Keratinocyte (primary cell): ENCODE results near the gene HINT2. TPM values are rescaled to one million over a fixed set of nuclear protein-coding genes. Genes with fewer than 3 reads are reported as not detected.

ENCODE experiments used
- DNase-seq: peaks from one replicate; pipeline ENCODE4 v3.0.0-alpha.2; 2011; ENCODE audit warnings: low read depth, missing footprints, low spot score
- FAIRE-seq: peaks from 2 replicates; lab custom pipeline; 2011; peaks lifted over from hg19 to GRCh38; lab: Jason Lieb, UNC
- H2AFZ ChIP-seq: 2 replicates; pipeline ENCODE4 v1.6.0; 2012; ENCODE audit warnings: low read length, control low read depth, inconsistent platforms; ENCODE audit not compliant: control insufficient read depth
- H3K27ac ChIP-seq: 2 replicates; pipeline ENCODE4 v1.5.1; 2011; ENCODE audit warnings: low read length; ENCODE audit not compliant: control insufficient read depth, insufficient read depth
- H3K27me3 ChIP-seq: 3 replicates; pipeline ENCODE4 v1.6.0; 2011; ENCODE audit warnings: low read length; ENCODE audit not compliant: control insufficient read depth, insufficient read depth; ENCODE audit errors: extremely low read depth
- H3K36me3 ChIP-seq, 2 experiments: 2 replicates in 1 of 2; 3 replicates in 1 of 2; pipeline ENCODE4 v1.5.1; 2011; ENCODE audit warnings: low read length in 2 of 2, mild to moderate bottlenecking in 1 of 2; ENCODE audit not compliant: control insufficient read depth in 2 of 2, insufficient read depth in 2 of 2; ENCODE audit errors: extremely low read depth in 1 of 2
- H3K4me1 ChIP-seq: 3 replicates; pipeline ENCODE4 v1.5.1; 2011; ENCODE audit warnings: low read length; ENCODE audit not compliant: control insufficient read depth, insufficient read depth; ENCODE audit errors: extremely low read depth
- H3K4me2 ChIP-seq: 3 replicates; pipeline ENCODE4 v1.6.0; 2011; ENCODE audit warnings: low read depth, low read length; ENCODE audit not compliant: control insufficient read depth, insufficient read depth; ENCODE audit errors: extremely low read depth
- H3K4me3 ChIP-seq, 3 experiments: fragments of 200-600 bp in 1 of 3; sonication (generic) in 1 of 3; 2 replicates in 2 of 3; 3 replicates in 1 of 3; pipeline ENCODE4 v1.5.1; 2011 to 2016; ENCODE audit warnings: low read length in 3 of 3, mild to moderate bottlenecking in 3 of 3, control low read depth in 2 of 3, inconsistent platforms in 1 of 3, low read depth in 1 of 3, mixed read lengths in 1 of 3, mixed run types in 1 of 3, moderate library complexity in 1 of 3; ENCODE audit not compliant: control insufficient read depth in 2 of 3, insufficient read depth in 2 of 3; ENCODE audit errors: extremely low read depth in 1 of 3
- H3K79me2 ChIP-seq: 2 replicates; pipeline ENCODE4 v1.6.0; 2012; ENCODE audit warnings: low read length; ENCODE audit not compliant: control insufficient read depth, insufficient read depth
- H3K9ac ChIP-seq: 3 replicates; pipeline ENCODE4 v1.6.0; 2011; ENCODE audit warnings: low read length; ENCODE audit not compliant: control insufficient read depth, insufficient read depth; ENCODE audit errors: extremely low read depth
- H3K9me1 ChIP-seq: 3 replicates; pipeline ENCODE4 v1.6.0; 2011; ENCODE audit warnings: low read length; ENCODE audit not compliant: control insufficient read depth, insufficient read depth; ENCODE audit errors: extremely low read depth
- H3K9me3 ChIP-seq: 2 replicates; pipeline ENCODE4 v1.5.1; 2012; ENCODE audit warnings: low read depth, low read length; ENCODE audit not compliant: control insufficient read depth
- H4K20me1 ChIP-seq: 3 replicates; pipeline ENCODE4 v1.6.0; 2011; ENCODE audit warnings: low read length; ENCODE audit not compliant: control insufficient read depth, insufficient read depth; ENCODE audit errors: extremely low read depth
- EZH2 ChIP-seq: IDR thresholded peaks from one replicate; pipeline ENCODE4 v1.6.1; 2012; ENCODE audit warnings: inconsistent platforms, mild to moderate bottlenecking, low read length, moderate library complexity
- dilution Hi-C: fragments of 300-500 bp; cut with MboI; formaldehyde crosslinking; loops from one replicate; pipeline ENCODE4 v1.7.0; 2020; ENCODE audit warnings: low sequenced_read_pairs; ENCODE audit not compliant: extremely low pct_ligation_motif_present
- polyA plus RNA-seq, 5 experiments: library from polyadenylated mRNA; depleted of rRNA in 3 of 5; stranded (reverse) in 3 of 5; stranded (forward) in 1 of 5; unstranded in 1 of 5; fragments of >200 nt; gene quantifications; 1 replicate in 1 of 5; 2 replicates in 3 of 5; 3 replicates in 1 of 5; pipeline versions ENCODE4 v1.2.1 to v1.2.3, GENCODE V29; 2011 to 2012; ENCODE audit warnings: missing spikeins in 2 of 5, low read depth in 1 of 5, low replicate concordance in 1 of 5
- TF ChIP-seq, protein P1 (sequence below), 3 experiments: IDR thresholded peaks in 1 of 3; conservative IDR thresholded peaks in 1 of 3; optimal IDR thresholded peaks in 1 of 3; 2 replicates in 2 of 3; 3 replicates in 1 of 3; pipeline versions ENCODE3 to v1.5.1; 2011; ENCODE audit warnings: low read length in 3 of 3, mild to moderate bottlenecking in 3 of 3, moderate library complexity in 2 of 3, control low read depth in 1 of 3, inconsistent platforms in 1 of 3; ENCODE audit not compliant: insufficient read depth in 2 of 3; ENCODE audit errors: extremely low read depth in 1 of 3

Gene HINT2
- polyA plus RNA-seq, 1 donor (not counting 4 experiments of a cell fraction or from before 2014, with no cell fraction given) = 16.6 TPM

DNA sequence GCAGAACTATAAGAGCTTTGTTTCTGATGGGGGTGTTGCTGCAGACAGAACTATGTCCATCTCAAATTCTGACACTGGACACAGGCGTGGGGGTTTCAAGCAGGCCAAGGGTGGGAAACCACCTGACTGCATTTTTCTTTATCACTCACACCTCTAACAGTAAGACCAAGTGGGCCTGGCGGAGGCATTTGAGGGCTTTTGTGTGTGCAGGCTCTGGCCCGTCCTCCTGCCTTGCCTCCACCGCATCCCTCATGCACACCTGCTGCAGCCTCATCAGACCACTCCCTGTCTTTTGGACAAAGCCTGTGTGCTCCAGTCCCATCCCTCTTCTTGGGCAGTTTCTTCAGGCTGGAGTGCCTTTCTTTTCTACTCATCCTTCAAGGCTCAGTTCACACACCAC, 47.5 kb upstream of the HINT2 start:
- dilution Hi-C loops = no loop called here
- Histone ChIP-seq H3K9ac (no peak overlapping the region), H3K9me3 (no peaks in the 10 kb centered on the region), H3K36me3 (no peaks in the 10 kb centered on the region), H3K79me2 (no peaks in the 10 kb centered on the region), H2AFZ (no peak overlapping the region), H3K4me1 (no peaks in the 10 kb centered on the region), H4K20me1 (no peaks in the 10 kb centered on the region), H3K4me2 (no peak overlapping the region), H3K27ac (no peak overlapping the region), H3K4me3 (no peak overlapping the region), H3K9me1 (no peaks in the 10 kb centered on the region), H3K27me3 (peaks cover 3% of the 10 kb centered on the region)
- DNase-seq (no peak), FAIRE-seq (no peak)
- TF ChIP-seq EZH2 = no peak
- TF ChIP-seq, protein P1, sequence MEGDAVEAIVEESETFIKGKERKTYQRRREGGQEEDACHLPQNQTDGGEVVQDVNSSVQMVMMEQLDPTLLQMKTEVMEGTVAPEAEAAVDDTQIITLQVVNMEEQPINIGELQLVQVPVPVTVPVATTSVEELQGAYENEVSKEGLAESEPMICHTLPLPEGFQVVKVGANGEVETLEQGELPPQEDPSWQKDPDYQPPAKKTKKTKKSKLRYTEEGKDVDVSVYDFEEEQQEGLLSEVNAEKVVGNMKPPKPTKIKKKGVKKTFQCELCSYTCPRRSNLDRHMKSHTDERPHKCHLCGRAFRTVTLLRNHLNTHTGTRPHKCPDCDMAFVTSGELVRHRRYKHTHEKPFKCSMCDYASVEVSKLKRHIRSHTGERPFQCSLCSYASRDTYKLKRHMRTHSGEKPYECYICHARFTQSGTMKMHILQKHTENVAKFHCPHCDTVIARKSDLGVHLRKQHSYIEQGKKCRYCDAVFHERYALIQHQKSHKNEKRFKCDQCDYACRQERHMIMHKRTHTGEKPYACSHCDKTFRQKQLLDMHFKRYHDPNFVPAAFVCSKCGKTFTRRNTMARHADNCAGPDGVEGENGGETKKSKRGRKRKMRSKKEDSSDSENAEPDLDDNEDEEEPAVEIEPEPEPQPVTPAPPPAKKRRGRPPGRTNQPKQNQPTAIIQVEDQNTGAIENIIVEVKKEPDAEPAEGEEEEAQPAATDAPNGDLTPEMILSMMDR (optimal IDR thresholded peaks at IDR 0.05 in 1 of 3, IDR thresholded peaks at IDR 0.05 in 1 of 3, conservative IDR thresholded peaks at IDR 0.05 in 1 of 3; ENCODE audit: extremely low read depth in 1 of 3, insufficient read depth in 2 of 3, low read length in 3 of 3) = no peak

DNA sequence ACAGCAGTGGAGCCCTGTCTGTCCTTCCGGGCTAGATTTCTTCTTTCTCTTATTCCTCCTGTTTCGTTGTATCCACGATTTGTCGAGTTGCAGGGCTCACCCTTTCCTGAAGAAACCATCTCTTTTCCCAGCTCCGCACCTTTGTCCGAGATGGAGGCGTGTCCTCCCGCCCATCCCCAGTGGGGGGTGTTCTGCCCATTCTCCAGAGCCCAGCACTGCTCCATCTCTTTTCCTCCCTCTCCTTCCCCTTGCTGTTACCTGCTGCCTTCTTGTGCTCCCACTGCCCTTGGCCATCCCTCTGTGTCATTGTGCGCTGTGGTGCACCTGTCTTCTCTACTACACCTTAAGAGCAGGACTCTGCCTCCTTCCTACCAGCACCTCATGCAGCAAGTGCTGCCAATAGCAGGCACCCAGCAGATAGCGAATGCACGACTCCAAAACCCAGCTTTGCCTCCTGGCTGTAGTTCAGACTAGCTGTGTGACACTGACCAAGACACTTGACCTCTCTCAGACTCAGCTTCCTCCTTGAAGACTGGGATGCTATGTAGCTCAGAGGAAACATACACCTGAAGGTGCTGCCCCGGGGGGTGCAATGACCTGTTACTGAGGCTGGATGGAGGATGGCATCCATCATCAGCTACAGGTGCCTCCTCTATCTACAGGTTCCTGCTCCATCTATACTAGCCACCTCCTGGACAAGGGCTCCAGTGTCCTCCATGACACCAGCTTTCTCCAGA, 46.5 kb upstream of the HINT2 start:
- H3K9ac ChIP-seq = no peak overlapping the region
- FAIRE-seq (no peak), DNase-seq (no peak)
- H3K4me1 ChIP-seq = no peaks in the 10 kb centered on the region
- TF ChIP-seq EZH2 = no peak
- TF ChIP-seq, protein P1 (optimal IDR thresholded peaks at IDR 0.05 in 1 of 3, IDR thresholded peaks at IDR 0.05 in 1 of 3, conservative IDR thresholded peaks at IDR 0.05 in 1 of 3; ENCODE audit: extremely low read depth in 1 of 3, insufficient read depth in 2 of 3, low read length in 3 of 3) = no peak
- H3K27me3 ChIP-seq = peaks cover 8% of the 10 kb centered on the region
- H3K4me3 ChIP-seq = no peak overlapping the region
- no peak overlapping the region for H3K27ac ChIP-seq
- no peaks in the 10 kb centered on the region for H3K36me3 ChIP-seq
- H3K4me2 ChIP-seq = no peak overlapping the region
- no peaks in the 10 kb centered on the region for H3K9me3 ChIP-seq
- no peaks in the 10 kb centered on the region for H4K20me1 ChIP-seq
- no peaks in the 10 kb centered on the region for H3K9me1 ChIP-seq
- no peaks in the 10 kb centered on the region for H3K79me2 ChIP-seq
- dilution Hi-C loops = no loop called here
- H2AFZ ChIP-seq = no peak overlapping the region
